GM18861 (cell line): ENCODE measurements around the gene RASGRF2.
"Not testable (repeated sequence)": the region's sequence is repeated elsewhere in the genome, so short reads cannot be mapped to it uniquely, and the experiment has no call there.

Source experiments
- ATAC-seq: cut with Tn5 transposase; IDR thresholded peaks from one replicate; pipeline ENCODE4 v1.9.1; 2021; ENCODE audit not compliant: unreplicated experiment

Gene RASGRF2

GRCh38 chr5:81234299-81234698, 274.1 kb downstream of the RASGRF2 start:
- ATAC-seq: no peak

GRCh38 chr5:81234801-81235200, 274.6 kb downstream of the RASGRF2 start:
- no peak for ATAC-seq

- no peak for ATAC-seq
Measured at GRCh38 chr5:81235287-81236072, 275.3 kb downstream of the RASGRF2 start.

GRCh38 chr5:81238460-81238859, 278.3 kb downstream of the RASGRF2 start:
- ATAC-seq: no peak

- no peak for ATAC-seq
Measured at GRCh38 chr5:81239613-81240012, 279.4 kb downstream of the RASGRF2 start.

- no peak for ATAC-seq
Measured at GRCh38 chr5:81241001-81241400, 280.8 kb downstream of the RASGRF2 start.

- ATAC-seq: peak; percentile 37
Measured at GRCh38 chr5:81241961-81242648, 281.9 kb downstream of the RASGRF2 start.

- no peak for ATAC-seq
Measured at GRCh38 chr5:81242906-81243436, 282.8 kb downstream of the RASGRF2 start.

GRCh38 chr5:81244451-81244850, 284.3 kb downstream of the RASGRF2 start:
- ATAC-seq: no peak

- ATAC-seq: no peak
Measured at GRCh38 chr5:81245871-81246235, 285.7 kb downstream of the RASGRF2 start.

- no peak for ATAC-seq
Measured at GRCh38 chr5:81246697-81247096, 286.5 kb downstream of the RASGRF2 start.

- ATAC-seq: no peak
Measured at GRCh38 chr5:81247441-81247972, 287.3 kb downstream of the RASGRF2 start.

GRCh38 chr5:81249240-81249639, 289.1 kb downstream of the RASGRF2 start:
- no peak for ATAC-seq

GRCh38 chr5:81250004-81250403, 289.8 kb downstream of the RASGRF2 start:
- ATAC-seq: no peak

GRCh38 chr5:81251922-81252321, 291.8 kb downstream of the RASGRF2 start:
- ATAC-seq: no peak

- ATAC-seq: no peak
Measured at GRCh38 chr5:81252904-81253303, 292.7 kb downstream of the RASGRF2 start.

- ATAC-seq: no peak
Measured at GRCh38 chr5:81253875-81254274, 293.7 kb downstream of the RASGRF2 start.

- ATAC-seq: no peak
Measured at GRCh38 chr5:81254886-81255559, 294.9 kb downstream of the RASGRF2 start.

- ATAC-seq: no peak
Measured at GRCh38 chr5:81256766-81257165, 296.6 kb downstream of the RASGRF2 start.

GRCh38 chr5:81262796-81263195, 302.6 kb downstream of the RASGRF2 start:
- not testable (repeated sequence) for ATAC-seq

- no peak for ATAC-seq
Measured at GRCh38 chr5:81265101-81265500, 304.9 kb downstream of the RASGRF2 start.
